ENCODE data around the gene MRPL17. TPM values are rescaled to one million over a fixed set of nuclear protein-coding genes. Genes with fewer than 3 reads are reported as not detected.

Gene MRPL17
- total and polyA plus RNA-seq, 2 of the 13 experiments (the other 11 are each of a cell fraction or from before 2014, with no cell fraction given), result 59.4 to 90.0 TPM

DNA sequence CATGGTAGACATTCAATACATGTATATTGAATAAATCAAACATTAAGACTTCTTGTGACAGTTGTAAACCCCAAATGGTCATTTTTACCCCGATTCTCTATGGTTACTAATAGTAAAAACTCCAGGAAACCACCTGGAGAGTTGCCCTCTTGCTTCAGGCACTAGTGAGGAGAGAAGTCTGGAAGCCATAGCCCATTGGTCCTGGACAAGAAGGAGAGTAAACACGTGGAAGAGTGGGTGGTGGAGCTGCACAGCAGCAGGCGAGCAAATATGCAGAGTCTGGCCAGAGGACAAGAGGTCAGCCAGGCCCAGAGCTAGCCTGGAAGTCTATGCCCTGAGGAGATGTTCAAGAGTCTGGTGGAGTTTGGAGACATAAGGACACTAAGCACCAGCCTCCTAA is 45.3 kb downstream of the MRPL17 start (continued):
- TF ChIP-seq, protein P1, sequence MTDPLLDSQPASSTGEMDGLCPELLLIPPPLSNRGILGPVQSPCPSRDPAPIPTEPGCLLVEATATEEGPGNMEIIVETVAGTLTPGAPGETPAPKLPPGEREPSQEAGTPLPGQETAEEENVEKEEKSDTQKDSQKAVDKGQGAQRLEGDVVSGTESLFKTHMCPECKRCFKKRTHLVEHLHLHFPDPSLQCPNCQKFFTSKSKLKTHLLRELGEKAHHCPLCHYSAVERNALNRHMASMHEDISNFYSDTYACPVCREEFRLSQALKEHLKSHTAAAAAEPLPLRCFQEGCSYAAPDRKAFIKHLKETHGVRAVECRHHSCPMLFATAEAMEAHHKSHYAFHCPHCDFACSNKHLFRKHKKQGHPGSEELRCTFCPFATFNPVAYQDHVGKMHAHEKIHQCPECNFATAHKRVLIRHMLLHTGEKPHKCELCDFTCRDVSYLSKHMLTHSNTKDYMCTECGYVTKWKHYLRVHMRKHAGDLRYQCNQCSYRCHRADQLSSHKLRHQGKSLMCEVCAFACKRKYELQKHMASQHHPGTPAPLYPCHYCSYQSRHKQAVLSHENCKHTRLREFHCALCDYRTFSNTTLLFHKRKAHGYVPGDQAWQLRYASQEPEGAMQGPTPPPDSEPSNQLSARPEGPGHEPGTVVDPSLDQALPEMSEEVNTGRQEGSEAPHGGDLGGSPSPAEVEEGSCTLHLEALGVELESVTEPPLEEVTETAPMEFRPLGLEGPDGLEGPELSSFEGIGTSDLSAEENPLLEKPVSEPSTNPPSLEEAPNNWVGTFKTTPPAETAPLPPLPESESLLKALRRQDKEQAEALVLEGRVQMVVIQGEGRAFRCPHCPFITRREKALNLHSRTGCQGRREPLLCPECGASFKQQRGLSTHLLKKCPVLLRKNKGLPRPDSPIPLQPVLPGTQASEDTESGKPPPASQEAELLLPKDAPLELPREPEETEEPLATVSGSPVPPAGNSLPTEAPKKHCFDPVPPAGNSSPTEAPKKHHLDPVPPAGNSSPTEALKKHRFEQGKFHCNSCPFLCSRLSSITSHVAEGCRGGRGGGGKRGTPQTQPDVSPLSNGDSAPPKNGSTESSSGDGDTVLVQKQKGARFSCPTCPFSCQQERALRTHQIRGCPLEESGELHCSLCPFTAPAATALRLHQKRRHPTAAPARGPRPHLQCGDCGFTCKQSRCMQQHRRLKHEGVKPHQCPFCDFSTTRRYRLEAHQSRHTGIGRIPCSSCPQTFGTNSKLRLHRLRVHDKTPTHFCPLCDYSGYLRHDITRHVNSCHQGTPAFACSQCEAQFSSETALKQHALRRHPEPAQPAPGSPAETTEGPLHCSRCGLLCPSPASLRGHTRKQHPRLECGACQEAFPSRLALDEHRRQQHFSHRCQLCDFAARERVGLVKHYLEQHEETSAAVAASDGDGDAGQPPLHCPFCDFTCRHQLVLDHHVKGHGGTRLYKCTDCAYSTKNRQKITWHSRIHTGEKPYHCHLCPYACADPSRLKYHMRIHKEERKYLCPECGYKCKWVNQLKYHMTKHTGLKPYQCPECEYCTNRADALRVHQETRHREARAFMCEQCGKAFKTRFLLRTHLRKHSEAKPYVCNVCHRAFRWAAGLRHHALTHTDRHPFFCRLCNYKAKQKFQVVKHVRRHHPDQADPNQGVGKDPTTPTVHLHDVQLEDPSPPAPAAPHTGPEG (CRISPR knock-in tag; IDR thresholded peaks at IDR 0.05), result no peak
- TF ChIP-seq, protein P2, sequence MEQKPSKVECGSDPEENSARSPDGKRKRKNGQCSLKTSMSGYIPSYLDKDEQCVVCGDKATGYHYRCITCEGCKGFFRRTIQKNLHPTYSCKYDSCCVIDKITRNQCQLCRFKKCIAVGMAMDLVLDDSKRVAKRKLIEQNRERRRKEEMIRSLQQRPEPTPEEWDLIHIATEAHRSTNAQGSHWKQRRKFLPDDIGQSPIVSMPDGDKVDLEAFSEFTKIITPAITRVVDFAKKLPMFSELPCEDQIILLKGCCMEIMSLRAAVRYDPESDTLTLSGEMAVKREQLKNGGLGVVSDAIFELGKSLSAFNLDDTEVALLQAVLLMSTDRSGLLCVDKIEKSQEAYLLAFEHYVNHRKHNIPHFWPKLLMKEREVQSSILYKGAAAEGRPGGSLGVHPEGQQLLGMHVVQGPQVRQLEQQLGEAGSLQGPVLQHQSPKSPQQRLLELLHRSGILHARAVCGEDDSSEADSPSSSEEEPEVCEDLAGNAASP (CRISPR knock-in tag; IDR thresholded peaks at IDR 0.05; ENCODE audit: borderline replicate concordance), result no peak
- no peak for TF ChIP-seq NRL (CRISPR knock-in tag; IDR thresholded peaks at IDR 0.05; ENCODE audit: borderline replicate concordance)
- no peak for TF ChIP-seq HCFC1 (IDR thresholded peaks at IDR 0.05; ENCODE audit: low read depth, low read length)

DNA sequence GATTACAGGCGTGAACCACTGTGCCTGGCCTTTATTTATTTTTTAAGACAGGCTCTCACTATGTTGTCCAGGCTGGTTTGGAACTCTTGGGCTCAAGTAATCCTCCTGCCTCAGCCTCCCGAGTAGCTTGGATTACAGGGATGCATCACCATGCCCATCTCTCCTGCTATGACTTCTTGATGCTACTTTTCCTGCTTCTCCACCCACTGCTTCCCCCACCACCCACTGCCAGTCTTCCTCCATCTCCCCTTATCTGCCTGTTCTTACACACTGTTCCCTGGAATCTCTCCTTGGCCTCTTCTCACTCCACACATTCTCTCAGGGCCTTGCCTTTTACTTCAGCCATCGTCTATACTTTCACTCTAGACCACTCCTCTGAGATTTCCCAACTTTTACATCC is 46.7 kb downstream of the MRPL17 start:
- Histone ChIP-seq H3K27me3 (ENCODE audit: control insufficient read depth in 1 of 2, insufficient read depth in 2 of 2, low read length in 2 of 2) (peaks cover 7 to 51% of the 10 kb centered on the region in 2 experiments; a peak in 3 of 5 replicates), H4K20me1 (ENCODE audit: insufficient read depth, low read length) (no peaks in the 10 kb centered on the region), H3K36me3 (replicated peaks in 1 of 2; ENCODE audit: control insufficient read depth in 1 of 2, insufficient read depth in 2 of 2, low read length in 2 of 2) (no peaks in the 10 kb centered on the region), H3K27ac (ENCODE audit: extremely low read length, insufficient read depth, low read length) (no peak overlapping the region), H3K9me3 (ENCODE audit: low read length) (no peaks in the 10 kb centered on the region), H3K79me2 (ENCODE audit: insufficient read depth, low read length) (no peaks in the 10 kb centered on the region), H2AFZ (ENCODE audit: low read length) (no peak overlapping the region), H3K4me3 (replicated peaks in 1 of 3; ENCODE audit: insufficient read depth in 1 of 3, low read depth in 2 of 3, low read length in 3 of 3) (no peak overlapping the region), H3K4me2 (ENCODE audit: low read depth, low read length) (no peak overlapping the region), H3K4me1 (ENCODE audit: insufficient read depth, low read length) (peaks cover 55% of the 10 kb centered on the region), H3K9ac (ENCODE audit: insufficient read depth, low read depth, low read length) (no peak overlapping the region)
- FAIRE-seq (no peak), DNase-seq (ENCODE audit: low spot score) (no peak), ATAC-seq (no peak)
- no TSS peak for BruUV-seq (replicated peaks)
- ChIA-PET POLR2A (no interaction called here), CTCF (ENCODE audit: low intra/inter-chr PET ratio, low total read pairs) (no interaction called here)
- in situ Hi-C loops (cut with HindIII; ENCODE audit: extremely low pct_ligation_motif_present, low pct_unique_long_range_greater_than_20kb) (no loop called here), intact Hi-C loops (cut with micrococcal nuclease; ENCODE audit: unreplicated experiment) (no loop called here)
- 46% methylated on average over 3 of the region's 3 CpGs for WGBS (ENCODE audit: low lambda C conversion rate)
- TF ChIP-seq ZNF224 (CRISPR knock-in tag; IDR thresholded peaks at IDR 0.05) (no peak), ZNF546 (CRISPR knock-in tag; conservative IDR thresholded peaks at IDR 0.05) (no peak), KLF9 (CRISPR knock-in tag; IDR thresholded peaks at IDR 0.05; ENCODE audit: low read depth) (no peak), MAFF (IDR thresholded peaks at IDR 0.05; ENCODE audit: low read depth, low read length) (no peak), MAFG (CRISPR knock-in tag; IDR thresholded peaks at IDR 0.05) (no peak), SKI (IDR thresholded peaks at IDR 0.05; ENCODE audit: partially characterized antibody) (no peak), NBN (conservative IDR thresholded peaks at IDR 0.05) (no peak), ZSCAN31 (CRISPR knock-in tag; IDR thresholded peaks at IDR 0.05; ENCODE audit: low read depth) (no peak)
- TF ChIP-seq, protein P3, sequence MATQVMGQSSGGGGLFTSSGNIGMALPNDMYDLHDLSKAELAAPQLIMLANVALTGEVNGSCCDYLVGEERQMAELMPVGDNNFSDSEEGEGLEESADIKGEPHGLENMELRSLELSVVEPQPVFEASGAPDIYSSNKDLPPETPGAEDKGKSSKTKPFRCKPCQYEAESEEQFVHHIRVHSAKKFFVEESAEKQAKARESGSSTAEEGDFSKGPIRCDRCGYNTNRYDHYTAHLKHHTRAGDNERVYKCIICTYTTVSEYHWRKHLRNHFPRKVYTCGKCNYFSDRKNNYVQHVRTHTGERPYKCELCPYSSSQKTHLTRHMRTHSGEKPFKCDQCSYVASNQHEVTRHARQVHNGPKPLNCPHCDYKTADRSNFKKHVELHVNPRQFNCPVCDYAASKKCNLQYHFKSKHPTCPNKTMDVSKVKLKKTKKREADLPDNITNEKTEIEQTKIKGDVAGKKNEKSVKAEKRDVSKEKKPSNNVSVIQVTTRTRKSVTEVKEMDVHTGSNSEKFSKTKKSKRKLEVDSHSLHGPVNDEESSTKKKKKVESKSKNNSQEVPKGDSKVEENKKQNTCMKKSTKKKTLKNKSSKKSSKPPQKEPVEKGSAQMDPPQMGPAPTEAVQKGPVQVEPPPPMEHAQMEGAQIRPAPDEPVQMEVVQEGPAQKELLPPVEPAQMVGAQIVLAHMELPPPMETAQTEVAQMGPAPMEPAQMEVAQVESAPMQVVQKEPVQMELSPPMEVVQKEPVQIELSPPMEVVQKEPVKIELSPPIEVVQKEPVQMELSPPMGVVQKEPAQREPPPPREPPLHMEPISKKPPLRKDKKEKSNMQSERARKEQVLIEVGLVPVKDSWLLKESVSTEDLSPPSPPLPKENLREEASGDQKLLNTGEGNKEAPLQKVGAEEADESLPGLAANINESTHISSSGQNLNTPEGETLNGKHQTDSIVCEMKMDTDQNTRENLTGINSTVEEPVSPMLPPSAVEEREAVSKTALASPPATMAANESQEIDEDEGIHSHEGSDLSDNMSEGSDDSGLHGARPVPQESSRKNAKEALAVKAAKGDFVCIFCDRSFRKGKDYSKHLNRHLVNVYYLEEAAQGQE (IDR thresholded peaks at IDR 0.05; ENCODE audit: borderline replicate concordance in 1 of 2, low read depth in 1 of 2, low read length in 2 of 2), result no peak

All from HepG2 (cell line).